AG20443 (cell line): ENCODE data around the gene CNBD2.
"Not testable (repeated sequence)": the region's sequence is repeated elsewhere in the genome, so short reads cannot be mapped to it uniquely, and the experiment has no call there.

Experiments
- DNase-seq: peaks from one replicate; pipeline ENCODE4 v3.0.0; 2012; ENCODE audit warnings: low spot score, mixed read lengths

The CNBD2 gene

GRCh38 chr20:35975576-35976373 lies 7.4 kb downstream of the CNBD2 start:
- DNase-seq = no peak

DNA sequence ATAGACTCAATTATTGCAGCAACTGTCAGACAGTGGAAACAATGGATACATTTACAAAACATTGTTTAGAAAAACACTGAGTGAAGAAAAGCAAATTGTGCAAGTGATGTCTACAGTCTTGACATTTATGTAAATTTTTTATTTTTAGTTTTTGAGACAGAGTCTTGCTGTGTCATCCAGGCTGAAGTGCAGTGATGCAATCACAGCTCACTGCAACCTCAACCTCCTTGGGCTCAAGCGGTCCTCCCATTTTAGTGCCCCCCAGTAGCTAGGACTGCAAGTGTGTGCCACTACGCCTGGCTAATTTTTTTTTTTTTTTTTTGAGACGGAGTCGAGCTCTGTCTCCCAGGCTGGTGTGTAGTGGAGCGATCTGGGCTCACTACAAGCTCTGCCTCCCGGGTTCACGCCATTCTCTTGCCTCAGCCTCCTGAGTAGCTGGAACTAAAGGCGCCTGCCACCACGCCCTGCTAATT lies 9.7 kb downstream of the CNBD2 start:
- peak; percentile 25 for DNase-seq

- DNase-seq = peak; percentile 34
Measured at GRCh38 chr20:35979544-35979943, 11.2 kb downstream of the CNBD2 start.

GRCh38 chr20:35981969-35982368 lies 13.6 kb downstream of the CNBD2 start:
- DNase-seq = no peak

- DNase-seq = no peak
Measured at GRCh38 chr20:35984382-35984781, 16.0 kb downstream of the CNBD2 start.

DNA sequence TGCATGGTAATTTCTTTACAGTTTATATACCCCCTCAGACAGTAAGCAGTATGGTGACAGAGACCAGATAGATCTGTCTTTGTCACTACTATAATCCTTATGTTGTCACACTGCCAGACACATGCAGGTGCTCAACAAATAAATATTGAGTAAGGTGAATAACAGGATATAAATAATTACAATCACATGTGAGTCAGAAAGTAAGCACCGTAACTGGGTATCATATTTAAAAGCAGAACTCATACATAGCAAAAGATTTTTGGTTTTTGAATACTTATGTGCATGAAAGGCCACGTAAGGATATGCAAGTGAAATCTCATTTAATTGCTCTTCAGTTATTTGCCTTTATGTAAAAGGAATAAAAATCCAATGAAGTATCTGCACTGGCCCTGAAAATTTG lies 17.4 kb downstream of the CNBD2 start:
- DNase-seq = no peak

- peak; percentile 42 for DNase-seq
Measured at GRCh38 chr20:35988910-35989463, 20.6 kb downstream of the CNBD2 start.

DNA sequence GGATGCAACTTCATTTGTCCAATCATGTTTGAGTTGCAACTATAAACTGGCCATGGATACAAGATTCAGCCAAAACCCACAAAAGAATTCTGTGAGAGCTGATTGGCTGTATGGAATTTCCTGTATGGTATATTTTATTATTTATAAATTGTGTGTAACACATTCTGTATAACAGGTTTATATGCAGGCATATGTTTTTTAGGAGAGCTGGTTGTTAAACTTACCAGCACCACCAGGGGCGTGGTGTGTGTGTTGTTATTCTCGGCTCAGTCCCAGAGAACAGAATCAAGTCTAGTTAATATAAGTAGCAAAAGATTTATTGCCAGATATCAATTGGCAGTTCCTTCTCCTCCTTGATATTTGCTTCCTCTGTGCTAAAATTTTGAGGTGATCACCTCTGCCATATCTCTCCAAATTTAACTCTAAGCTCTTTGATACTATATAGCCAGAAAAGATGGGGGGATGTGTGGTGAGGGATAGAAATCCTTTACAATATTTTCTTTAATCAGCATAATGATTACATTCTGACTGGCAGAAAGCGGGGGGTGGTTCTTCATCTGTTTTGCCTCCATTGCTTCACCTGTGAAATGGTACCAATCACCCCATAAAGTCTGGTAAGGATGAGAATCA lies 22.9 kb downstream of the CNBD2 start:
- DNase-seq = peak; percentile 61

DNA sequence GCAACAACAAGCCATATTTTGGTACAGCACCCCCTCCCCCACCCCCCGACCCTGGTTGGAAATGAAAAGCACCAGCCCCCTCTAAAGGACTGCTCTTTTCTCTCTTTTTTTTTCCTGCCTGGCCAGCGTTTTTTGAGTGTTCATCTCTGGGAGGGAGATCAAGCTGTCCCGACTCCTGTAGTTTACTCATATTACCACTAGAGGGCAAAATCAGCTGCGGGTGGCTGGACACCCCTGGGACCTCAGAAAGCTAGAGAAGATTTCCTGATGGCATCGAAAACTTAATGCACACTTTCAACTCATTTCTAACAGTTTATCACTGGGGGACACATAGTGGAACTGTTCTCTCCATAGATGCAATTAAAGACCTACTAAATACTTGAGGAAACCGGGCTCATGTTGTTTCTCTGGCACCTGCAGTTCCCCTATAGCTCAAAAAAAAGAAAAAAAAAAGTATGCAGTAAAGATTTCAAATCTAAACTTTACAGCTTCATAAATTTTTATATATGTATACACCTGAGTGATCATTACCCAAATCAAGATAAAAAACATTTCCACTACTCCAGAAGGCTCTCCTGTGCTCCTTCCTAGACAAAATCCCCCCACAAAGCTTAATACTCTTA lies 24.4 kb downstream of the CNBD2 start:
- peak; percentile 88 for DNase-seq

GRCh38 chr20:35994994-35995453 lies 26.6 kb downstream of the CNBD2 start:
- DNase-seq = peak; percentile 87

- DNase-seq = not testable (repeated sequence)
Measured at GRCh38 chr20:35996492-35996891, 28.1 kb downstream of the CNBD2 start.

DNA sequence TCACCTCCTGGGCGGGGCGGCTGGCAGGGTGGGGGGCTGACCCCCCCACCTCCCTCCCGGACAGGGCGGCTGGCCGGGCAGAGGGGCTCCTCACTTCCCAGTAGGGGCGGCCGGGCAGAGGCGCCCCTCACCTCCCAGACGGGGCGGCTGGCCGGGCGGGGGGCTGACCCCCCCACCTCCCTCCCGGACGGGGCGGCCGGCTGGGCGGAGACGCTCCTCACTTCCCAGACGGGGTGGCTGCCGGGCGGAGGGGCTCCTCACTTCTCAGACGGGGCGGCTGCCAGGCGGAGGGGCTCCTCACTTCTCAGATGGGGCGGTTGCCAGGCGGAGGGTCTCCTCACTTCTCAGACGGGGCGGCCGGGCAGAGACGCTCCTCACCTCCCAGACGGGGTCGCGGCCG lies 32.9 kb downstream of the CNBD2 start:
- not testable (repeated sequence) for DNase-seq

DNA sequence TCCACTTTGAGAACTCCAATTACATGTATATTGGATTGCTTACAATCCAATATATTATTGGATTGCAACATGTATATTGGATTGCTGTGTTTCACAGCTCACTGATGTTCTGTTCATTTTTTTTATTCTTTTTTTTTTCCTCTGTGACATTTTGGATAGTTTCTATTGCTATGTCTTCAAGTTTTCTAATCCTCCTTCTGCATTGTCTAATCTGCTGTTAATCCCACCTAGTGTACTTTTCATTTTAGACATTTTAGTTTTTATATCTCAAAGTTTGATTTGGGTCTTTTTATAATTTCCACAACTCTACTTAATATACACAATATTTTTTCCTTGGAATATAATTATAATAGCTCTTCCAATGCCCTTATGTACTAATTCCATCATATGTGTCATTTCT lies 34.5 kb downstream of the CNBD2 start:
- no peak for DNase-seq

DNA sequence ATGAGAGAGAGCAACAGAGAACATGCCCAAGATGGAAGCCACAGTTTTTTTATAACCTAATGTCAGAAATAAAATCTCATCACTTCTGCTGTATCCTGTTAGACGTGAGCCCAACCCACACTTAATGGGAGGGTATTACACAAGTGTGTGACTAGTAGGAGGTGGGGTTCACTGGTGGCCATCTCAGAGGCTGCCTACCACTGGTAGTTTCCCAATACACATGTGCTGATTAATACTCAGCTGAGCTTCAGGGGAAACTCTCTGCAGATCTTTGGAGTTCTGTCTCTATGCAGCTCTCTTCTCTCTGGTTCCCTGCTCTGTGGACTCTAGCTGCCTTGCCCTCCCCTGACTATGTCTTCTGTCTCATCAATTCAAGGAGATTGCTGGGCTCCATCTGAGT lies 35.7 kb downstream of the CNBD2 start:
- DNase-seq = no peak

GRCh38 chr20:36008461-36009035 lies 40.2 kb downstream of the CNBD2 start:
- DNase-seq = no peak

GRCh38 chr20:36010076-36010475 lies 41.7 kb downstream of the CNBD2 start:
- no peak for DNase-seq

DNA sequence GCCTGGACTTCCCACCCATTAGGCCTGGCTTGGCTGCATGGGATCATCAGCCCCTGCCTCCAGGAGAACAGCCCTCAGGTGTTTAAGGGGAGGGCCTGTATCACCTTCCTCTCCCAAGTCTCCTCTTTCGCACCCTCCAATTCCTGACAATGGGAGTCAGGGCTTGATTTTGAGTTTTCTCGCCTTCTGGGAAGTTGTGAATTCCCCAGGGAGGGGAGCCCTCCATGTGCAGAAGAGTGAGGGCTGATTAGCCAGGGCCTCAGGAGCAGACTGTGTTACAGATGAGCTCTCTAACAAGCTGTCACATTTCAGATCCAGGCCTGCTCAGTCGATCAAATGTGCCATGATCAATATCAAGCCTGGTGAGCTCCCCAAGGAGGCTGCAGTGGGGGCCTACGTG lies 42.4 kb downstream of the CNBD2 start:
- no peak for DNase-seq

GRCh38 chr20:36015806-36016403 lies 47.5 kb downstream of the CNBD2 start:
- DNase-seq = no peak

- DNase-seq = peak; percentile 86
Measured at GRCh38 chr20:36017048-36017951, 48.9 kb downstream of the CNBD2 start.

GRCh38 chr20:36018208-36018988 lies 50.0 kb downstream of the CNBD2 start:
- DNase-seq = no peak
